AG10803 (cell line): ENCODE data around the gene HSPB6.
A peak's percentile ranks its signal among the peaks of the same experiment; 100 is the strongest.
"Not testable (repeated sequence)": the region's sequence is repeated elsewhere in the genome, so short reads cannot be mapped to it uniquely, and the experiment has no call there.

Experiments used
- DNase-seq: peaks from one replicate; pipeline ENCODE4 v3.0.0; 2010; ENCODE audit warnings: low read depth
- H3K4me3 ChIP-seq: 2 replicates; pipeline ENCODE4 v1.5.1; 2011; ENCODE audit warnings: mild to moderate bottlenecking, low read length, control low read depth
- TF ChIP-seq, protein P1 (sequence below): conservative IDR thresholded peaks from 2 replicates; pipeline ENCODE4 v1.5.1; 2011; ENCODE audit warnings: mild to moderate bottlenecking, low read length, control low read depth, inconsistent platforms

Gene HSPB6, protein sequence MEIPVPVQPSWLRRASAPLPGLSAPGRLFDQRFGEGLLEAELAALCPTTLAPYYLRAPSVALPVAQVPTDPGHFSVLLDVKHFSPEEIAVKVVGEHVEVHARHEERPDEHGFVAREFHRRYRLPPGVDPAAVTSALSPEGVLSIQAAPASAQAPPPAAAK

DNA sequence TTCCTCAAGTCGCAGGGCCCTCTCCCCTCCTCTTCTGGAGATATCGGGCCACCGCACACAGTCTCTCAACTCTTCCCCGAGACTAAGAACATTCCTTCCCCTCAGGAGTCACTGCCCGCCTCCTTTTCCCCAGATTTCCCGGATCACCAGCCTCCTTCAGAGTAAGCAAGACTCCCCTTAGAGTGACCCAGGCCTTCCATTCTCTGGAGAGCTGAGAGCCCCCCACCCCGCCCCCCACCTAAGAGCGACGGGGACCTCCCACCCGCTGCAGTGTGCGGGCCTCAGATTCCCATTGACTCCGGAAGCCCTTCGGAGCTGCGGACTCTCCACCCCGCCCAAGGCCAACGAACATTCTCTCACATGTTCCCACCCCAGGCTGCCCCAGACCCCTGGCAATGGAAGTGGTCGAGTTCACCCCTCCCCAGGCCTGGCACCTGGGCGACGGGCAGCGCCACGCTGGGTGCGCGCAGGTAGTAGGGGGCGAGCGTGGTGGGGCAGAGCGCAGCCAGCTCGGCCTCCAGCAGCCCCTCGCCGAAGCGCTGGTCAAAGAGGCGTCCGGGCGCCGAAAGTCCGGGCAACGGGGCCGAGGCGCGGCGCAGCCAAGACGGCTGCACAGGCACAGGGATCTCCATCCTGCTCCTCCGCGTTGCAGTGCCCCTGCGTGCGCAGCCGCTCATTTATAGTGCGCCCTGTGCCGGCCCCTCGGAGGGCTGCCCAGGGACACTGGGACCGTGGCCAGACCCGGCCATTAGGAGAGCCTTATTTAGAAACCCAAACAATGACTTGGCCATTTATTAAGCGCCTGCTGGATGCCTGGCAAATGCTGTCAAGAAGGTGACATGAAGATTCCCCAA lies at the start of gene HSPB6:
HSPB6 (minus strand) TSS at position 653 of the 854 bp plus-strand sequence; CDS start at position 632, 21 bp downstream.
- peak; percentile 60 for DNase-seq
- TF ChIP-seq, protein P1, sequence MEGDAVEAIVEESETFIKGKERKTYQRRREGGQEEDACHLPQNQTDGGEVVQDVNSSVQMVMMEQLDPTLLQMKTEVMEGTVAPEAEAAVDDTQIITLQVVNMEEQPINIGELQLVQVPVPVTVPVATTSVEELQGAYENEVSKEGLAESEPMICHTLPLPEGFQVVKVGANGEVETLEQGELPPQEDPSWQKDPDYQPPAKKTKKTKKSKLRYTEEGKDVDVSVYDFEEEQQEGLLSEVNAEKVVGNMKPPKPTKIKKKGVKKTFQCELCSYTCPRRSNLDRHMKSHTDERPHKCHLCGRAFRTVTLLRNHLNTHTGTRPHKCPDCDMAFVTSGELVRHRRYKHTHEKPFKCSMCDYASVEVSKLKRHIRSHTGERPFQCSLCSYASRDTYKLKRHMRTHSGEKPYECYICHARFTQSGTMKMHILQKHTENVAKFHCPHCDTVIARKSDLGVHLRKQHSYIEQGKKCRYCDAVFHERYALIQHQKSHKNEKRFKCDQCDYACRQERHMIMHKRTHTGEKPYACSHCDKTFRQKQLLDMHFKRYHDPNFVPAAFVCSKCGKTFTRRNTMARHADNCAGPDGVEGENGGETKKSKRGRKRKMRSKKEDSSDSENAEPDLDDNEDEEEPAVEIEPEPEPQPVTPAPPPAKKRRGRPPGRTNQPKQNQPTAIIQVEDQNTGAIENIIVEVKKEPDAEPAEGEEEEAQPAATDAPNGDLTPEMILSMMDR: no peak
- H3K4me3 ChIP-seq: peak within 1 kb of the TSS; percentile 65

DNA sequence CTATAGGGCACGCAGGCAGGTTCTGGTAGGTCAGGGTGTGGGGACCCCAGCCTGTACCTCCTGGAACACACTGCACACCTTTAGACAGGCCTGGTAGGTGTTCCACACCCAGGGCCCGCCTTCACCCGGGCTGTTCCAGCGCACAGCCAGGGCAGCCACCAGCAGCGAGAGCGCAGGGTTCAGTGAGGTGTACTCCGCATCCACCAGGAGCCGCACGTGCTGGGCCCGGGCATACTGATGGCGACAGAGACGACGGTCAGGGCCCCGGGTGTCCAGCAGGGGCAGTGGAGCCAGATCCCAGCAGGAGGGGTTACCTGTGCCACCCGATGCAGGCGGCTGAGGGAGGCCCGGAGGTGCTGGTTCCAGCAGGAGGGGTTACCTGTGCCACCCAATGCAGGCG lies 49.8 kb upstream of the HSPB6 start:
- TF ChIP-seq, protein P1: no peak
- no peak overlapping the region for H3K4me3 ChIP-seq
- DNase-seq: no peak

DNA sequence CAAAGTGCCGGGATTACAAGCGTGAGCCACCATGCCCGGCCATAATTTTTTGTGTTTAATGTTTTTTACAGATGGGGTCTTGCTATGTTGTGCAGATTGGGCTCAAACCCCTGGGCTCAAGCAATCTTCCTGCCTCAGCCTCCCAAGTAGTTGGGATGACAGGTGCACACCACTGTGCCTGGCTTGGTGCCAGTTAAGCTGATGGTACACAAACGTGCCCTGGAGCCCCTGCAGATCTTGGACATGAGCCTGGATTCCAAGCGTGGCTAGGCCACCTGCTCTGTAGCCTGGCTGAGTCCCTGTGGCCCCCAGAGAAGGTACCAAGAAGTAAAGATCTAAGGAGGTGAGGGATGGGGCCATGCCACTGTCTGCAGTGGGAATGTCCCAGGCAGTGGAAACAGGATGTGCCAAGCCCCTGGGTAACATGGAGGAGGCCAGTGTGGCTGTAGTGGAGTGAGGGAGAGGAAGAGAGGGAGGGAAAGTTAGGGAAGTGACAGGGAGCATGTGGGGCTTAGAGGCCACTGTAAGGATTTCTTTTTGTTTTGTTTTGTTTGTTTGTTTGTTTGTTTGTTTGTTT lies 48.8 kb upstream of the HSPB6 start:
- H3K4me3 ChIP-seq: no peak overlapping the region
- no peak for DNase-seq
- TF ChIP-seq, protein P1: no peak

DNA sequence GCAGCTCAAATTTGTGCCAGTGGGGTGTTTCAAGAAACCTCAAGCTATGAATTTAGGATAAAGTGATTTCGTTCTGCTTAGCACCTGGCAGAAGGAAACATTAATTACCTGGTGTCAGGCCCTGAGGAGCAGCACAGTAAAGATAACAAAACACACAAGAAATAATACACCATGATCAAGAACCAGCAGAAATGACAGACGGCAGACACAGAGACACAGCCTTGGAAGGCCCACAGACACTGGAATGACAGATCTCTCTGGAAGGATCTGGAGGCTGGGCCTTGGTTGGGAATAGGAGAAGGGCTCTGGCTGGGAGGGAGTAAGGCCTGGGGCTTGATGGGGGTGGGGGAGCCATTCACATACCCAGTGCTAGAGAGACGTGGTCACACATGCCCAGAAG lies 45.0 kb upstream of the HSPB6 start:
- DNase-seq: no peak
- H3K4me3 ChIP-seq: no peak overlapping the region
- TF ChIP-seq, protein P1: no peak

DNA sequence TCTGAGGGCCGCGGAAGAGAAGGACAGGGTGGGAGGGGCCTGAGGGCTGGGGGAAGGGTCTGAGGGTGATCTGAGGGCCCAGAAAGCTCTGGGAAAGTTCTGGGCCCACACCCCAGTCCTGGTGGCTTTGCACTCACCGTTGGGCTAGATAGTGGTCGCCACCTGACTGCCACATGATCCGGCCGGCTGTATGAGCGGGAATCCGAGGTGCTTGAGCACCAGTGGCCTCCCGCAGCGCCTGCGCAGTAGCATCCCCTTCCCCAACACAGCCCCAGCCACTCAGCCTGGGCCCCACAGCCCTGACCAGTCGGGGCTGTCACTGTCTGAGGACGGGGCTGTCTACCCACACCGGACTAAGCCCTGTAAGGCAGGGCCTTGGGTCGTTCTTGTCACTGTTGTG lies 40.8 kb upstream of the HSPB6 start:
- no peak overlapping the region for H3K4me3 ChIP-seq
- TF ChIP-seq, protein P1: no peak
- DNase-seq: no peak

DNA sequence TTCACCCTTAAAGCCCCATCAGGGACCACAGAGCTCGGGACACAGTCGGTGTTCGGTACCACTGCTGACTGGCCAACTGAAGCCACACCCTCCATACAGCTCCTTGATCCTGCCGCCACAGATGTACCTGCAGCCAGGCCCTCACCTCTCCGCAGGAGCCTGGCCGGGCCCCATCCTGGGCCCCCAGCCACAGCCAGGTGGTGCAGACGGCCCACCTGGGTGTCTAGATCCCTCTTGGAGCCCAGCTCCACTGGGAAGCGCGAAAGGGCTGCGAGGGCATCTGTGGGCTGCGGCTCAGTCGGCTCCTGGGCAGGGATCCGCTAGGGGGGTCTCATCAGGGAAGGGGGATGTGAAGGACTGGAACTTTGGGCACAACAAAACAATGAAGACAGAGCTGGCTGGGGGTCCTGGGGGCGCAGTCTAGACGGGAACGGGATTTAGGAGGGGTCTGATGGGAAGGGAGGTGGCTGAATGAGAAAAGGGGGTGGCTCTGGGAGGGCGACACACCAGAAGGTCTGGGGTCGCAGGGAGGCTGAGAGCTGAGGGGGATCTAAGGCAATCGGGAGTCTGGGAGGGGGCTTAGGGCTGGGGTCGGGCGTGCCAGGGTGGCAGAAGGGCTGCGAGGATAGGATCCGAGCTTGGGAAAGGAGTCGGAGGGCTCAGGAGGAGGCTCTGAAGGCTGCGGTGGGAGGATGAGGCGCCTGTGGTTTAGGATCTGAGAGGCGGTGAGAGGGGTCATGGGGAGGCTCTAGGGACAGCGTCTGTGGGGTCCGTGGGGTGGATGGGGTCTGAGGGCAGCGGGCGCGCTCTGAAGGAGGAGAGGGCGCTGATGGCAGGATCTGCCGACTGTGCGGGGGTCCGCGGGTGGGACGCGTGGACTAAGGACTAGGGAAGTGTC lies 40.1 kb upstream of the HSPB6 start:
- no peak for DNase-seq
- no peak overlapping the region for H3K4me3 ChIP-seq

DNA sequence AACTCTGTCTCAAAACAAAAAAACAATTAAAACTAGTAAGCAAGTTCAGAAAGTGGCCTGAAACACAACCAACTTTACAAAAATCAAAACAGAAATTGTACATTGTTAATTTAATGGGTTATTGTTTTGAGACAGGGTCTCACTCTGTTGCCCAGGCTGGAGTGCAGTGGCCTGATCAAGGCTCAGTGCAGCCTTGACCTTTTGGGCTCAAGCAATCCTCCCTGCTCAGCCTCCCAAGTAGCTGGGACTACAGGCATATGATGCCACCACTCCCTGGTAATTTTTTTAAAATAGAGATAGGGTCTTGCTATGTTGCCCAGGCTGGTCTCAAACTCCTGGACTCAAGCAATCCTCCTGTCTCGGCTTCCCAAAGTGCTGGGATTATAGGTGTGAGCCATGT lies 38.7 kb upstream of the HSPB6 start:
- not testable (repeated sequence) for DNase-seq, H3K4me3 ChIP-seq

More for the DNA sequence above, 40.1 kb upstream of the HSPB6 start:
- TF ChIP-seq, protein P1: no peak
